HL-60 (cell line): Measurements from ENCODE around the gene SERPINA9.

ENCODE experiments used
- DNase-seq, 2 experiments: peaks; one replicate each; pipeline ENCODE4 v3.0.0-alpha.2; 2010 to 2020; ENCODE audit warnings: low read depth in 1 of 2, low spot score in 1 of 2
- H3K27ac ChIP-seq: fragments of 250-450 bp; sonication (Bioruptor Pico); replicated peaks from 2 replicates; pipeline ENCODE4 v1.5.1; 2020; ENCODE audit warnings: mild to moderate bottlenecking, moderate library complexity
- H3K27me3 ChIP-seq: fragments of 250-450 bp; sonication (Bioruptor Pico); 2 replicates; pipeline ENCODE4 v1.5.1; 2021; ENCODE audit warnings: mild to moderate bottlenecking, moderate library complexity; ENCODE audit not compliant: insufficient read depth, poor library complexity, severe bottlenecking
- H3K4me3 ChIP-seq: replicated peaks from 2 replicates; pipeline ENCODE4 v1.5.1; 2011; ENCODE audit warnings: mild to moderate bottlenecking, control low read depth, low read length; ENCODE audit not compliant: insufficient read depth
- CTCF ChIP-seq: IDR thresholded peaks from one replicate; pipeline ENCODE4 v1.5.1; 2011; ENCODE audit warnings: low read length, control low read depth, inconsistent platforms; ENCODE audit not compliant: insufficient read depth
- GABPA ChIP-seq: IDR thresholded peaks from 2 replicates; pipeline ENCODE4 v1.6.1; 2012; ENCODE audit warnings: low read depth
- POLR2AphosphoS5 ChIP-seq: IDR thresholded peaks from 2 replicates; pipeline ENCODE4 v1.6.1; 2012; ENCODE audit warnings: low read depth
- REST ChIP-seq: IDR thresholded peaks from 2 replicates; pipeline ENCODE4 v1.6.1; 2012; ENCODE audit warnings: low read depth; ENCODE audit not compliant: insufficient replicate concordance
- SPI1 ChIP-seq: IDR thresholded peaks from 2 replicates; pipeline ENCODE4 v1.6.1; 2012; ENCODE audit warnings: low read depth, mild to moderate bottlenecking, borderline replicate concordance

Gene SERPINA9

GRCh38 chr14:94458558-94459205, 17.3 kb downstream of the SERPINA9 start:
- no peak for TF ChIP-seq POLR2AphosphoS5
- no peak for TF ChIP-seq GABPA
- TF ChIP-seq CTCF, result no peak
- no peak for TF ChIP-seq SPI1
- TF ChIP-seq REST, result no peak
- Histone ChIP-seq H3K27ac (no peak overlapping the region), H3K27me3 (peaks cover 2% of the 10 kb centered on the region), H3K4me3 (no peak overlapping the region)
- DNase-seq, result no peak

GRCh38 chr14:94458096-94458495, 17.9 kb downstream of the SERPINA9 start:
- Histone ChIP-seq H3K27ac (no peak overlapping the region), H3K27me3 (peaks cover 2% of the 10 kb centered on the region), H3K4me3 (no peak overlapping the region)
- TF ChIP-seq SPI1 (no peak), CTCF (no peak), POLR2AphosphoS5 (no peak), GABPA (no peak), REST (no peak)
- DNase-seq, result no peak

- no peak for DNase-seq
- H3K27me3 ChIP-seq, result peaks cover 8% of the 10 kb centered on the region
- H3K27ac ChIP-seq, result no peak overlapping the region
- no peak overlapping the region for H3K4me3 ChIP-seq
- TF ChIP-seq POLR2AphosphoS5, result no peak
- no peak for TF ChIP-seq SPI1
- no peak for TF ChIP-seq REST
- no peak for TF ChIP-seq GABPA
- TF ChIP-seq CTCF, result no peak
These were observed 20.1 kb downstream of the SERPINA9 start for GRCh38 chr14:94455928-94456327.
